Keratinocyte (primary cell): Measurements from ENCODE around the gene TNS1.

Source experiments
- CTCF ChIP-seq, 3 experiments: IDR thresholded peaks in 1 of 3; conservative IDR thresholded peaks in 1 of 3; optimal IDR thresholded peaks in 1 of 3; 2 replicates in 2 of 3; 3 replicates in 1 of 3; pipeline versions ENCODE3 to v1.5.1; 2011; ENCODE audit warnings: low read length in 3 of 3, mild to moderate bottlenecking in 3 of 3, moderate library complexity in 2 of 3, control low read depth in 1 of 3, inconsistent platforms in 1 of 3; ENCODE audit not compliant: insufficient read depth in 2 of 3; ENCODE audit errors: extremely low read depth in 1 of 3
- EZH2 ChIP-seq: IDR thresholded peaks from one replicate; pipeline ENCODE4 v1.6.1; 2012; ENCODE audit warnings: inconsistent platforms, mild to moderate bottlenecking, low read length, moderate library complexity

- no peak for TF ChIP-seq EZH2
- no peak for TF ChIP-seq CTCF (optimal IDR thresholded peaks at IDR 0.05 in 1 of 3, IDR thresholded peaks at IDR 0.05 in 1 of 3, conservative IDR thresholded peaks at IDR 0.05 in 1 of 3; ENCODE audit: extremely low read depth in 1 of 3, insufficient read depth in 2 of 3, low read length in 3 of 3)
These were observed 127.1 kb downstream of the TNS1 start for GRCh38 chr2:217875556-217876252.
